Measurements from ENCODE around the gene PUS10.
"Not testable (repeated sequence)": the region's sequence is repeated elsewhere in the genome, so short reads cannot be mapped to it uniquely, and the experiment has no call there.

Gene PUS10

DNA sequence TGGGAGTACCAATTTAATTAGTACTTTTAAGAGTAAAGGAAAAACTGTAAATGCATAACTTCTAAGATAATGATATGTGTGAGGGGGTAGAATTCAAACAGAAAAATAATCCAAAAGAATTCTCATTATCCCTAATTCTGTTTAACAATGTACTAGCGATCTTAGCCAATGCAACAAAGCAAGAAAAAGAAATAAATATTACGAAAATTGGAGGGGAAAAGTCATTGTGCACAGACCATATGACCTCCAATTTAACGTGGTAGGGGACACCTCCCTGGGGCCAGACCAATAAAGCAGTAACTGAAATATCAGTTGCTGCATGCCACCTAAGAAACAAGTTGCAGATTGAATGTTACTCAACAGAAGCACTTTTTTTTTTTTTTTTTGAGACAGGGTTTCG is 26.4 kb downstream of the PUS10 start:
- no peak overlapping the region for H3K4me3 Mint-ChIP-seq
- H3K9me3 Mint-ChIP-seq (ENCODE audit: low read depth): no peaks in the 10 kb centered on the region
- H3K4me1 Mint-ChIP-seq (ENCODE audit: low read depth): peaks cover 4% of the 10 kb centered on the region
- peaks cover 14% of the 10 kb centered on the region for H3K36me3 Mint-ChIP-seq
- H3K27ac Mint-ChIP-seq: no peak overlapping the region
- no peaks in the 10 kb centered on the region for H3K27me3 Mint-ChIP-seq

- no peaks in the 10 kb centered on the region for H3K9me3 Mint-ChIP-seq (ENCODE audit: low read depth)
- H3K4me3 Mint-ChIP-seq: no peak overlapping the region
- no peaks in the 10 kb centered on the region for H3K27me3 Mint-ChIP-seq
- H3K27ac Mint-ChIP-seq: no peak overlapping the region
- peaks cover 4% of the 10 kb centered on the region for H3K4me1 Mint-ChIP-seq (ENCODE audit: low read depth)
- H3K36me3 Mint-ChIP-seq: peaks cover 11% of the 10 kb centered on the region
Observed at GRCh38 chr2:60989259-60989658, 28.8 kb downstream of the PUS10 start.

DNA sequence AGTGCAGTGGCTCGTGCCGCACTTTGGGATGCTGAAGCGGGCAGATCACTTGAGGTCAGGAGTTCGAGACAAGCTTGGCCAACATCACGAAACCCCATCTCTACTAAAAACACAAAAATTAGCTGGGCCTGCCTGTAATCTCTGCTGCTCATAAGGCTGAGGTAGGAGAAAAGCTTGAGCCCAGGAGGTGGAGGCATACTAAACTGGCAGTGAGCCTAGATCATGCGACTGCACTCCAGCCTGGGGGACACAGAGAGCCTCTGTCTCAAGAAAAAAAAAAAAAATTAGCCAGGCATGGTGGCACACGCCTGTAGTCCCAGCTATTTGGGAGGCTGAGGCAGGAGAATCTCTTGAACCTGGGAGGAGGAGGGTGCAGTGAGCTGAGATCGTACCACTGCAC is 30.4 kb downstream of the PUS10 start:
- not testable (repeated sequence) for H3K9me3 Mint-ChIP-seq (ENCODE audit: low read depth); H3K27me3 Mint-ChIP-seq; H3K36me3 Mint-ChIP-seq; H3K4me3 Mint-ChIP-seq; H3K27ac Mint-ChIP-seq; H3K4me1 Mint-ChIP-seq (ENCODE audit: low read depth)

DNA sequence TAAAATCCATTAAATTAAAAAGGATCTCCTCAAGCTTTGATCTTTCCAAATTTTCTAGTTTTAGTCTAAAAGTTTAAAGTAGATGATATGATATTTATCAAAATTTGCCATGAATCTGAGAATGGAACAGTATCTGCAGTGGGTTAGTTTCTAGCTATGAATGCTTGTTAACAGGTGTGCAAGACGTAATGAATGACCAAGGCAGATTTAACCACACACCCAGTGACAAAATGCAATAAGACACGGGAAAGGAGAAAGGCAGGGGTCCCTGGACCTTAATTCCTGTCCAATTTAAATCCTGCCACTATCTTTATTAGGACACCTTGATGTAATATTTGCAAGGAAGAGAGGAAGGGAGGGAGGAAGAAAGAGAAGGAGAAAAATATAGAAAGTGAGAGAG is 31.0 kb downstream of the PUS10 start:
- Mint-ChIP-seq H3K27me3 (no peaks in the 10 kb centered on the region), H3K4me1 (ENCODE audit: low read depth) (no peaks in the 10 kb centered on the region), H3K36me3 (peaks cover 7% of the 10 kb centered on the region), H3K9me3 (ENCODE audit: low read depth) (no peaks in the 10 kb centered on the region), H3K4me3 (no peak overlapping the region), H3K27ac (no peak overlapping the region)

- H3K4me1 Mint-ChIP-seq (ENCODE audit: low read depth): no peaks in the 10 kb centered on the region
- no peaks in the 10 kb centered on the region for H3K9me3 Mint-ChIP-seq (ENCODE audit: low read depth)
- H3K27ac Mint-ChIP-seq: no peak overlapping the region
- H3K27me3 Mint-ChIP-seq: no peaks in the 10 kb centered on the region
- H3K4me3 Mint-ChIP-seq: no peak overlapping the region
- H3K36me3 Mint-ChIP-seq: no peaks in the 10 kb centered on the region
Observed at GRCh38 chr2:60984720-60985119, 33.3 kb downstream of the PUS10 start.

DNA sequence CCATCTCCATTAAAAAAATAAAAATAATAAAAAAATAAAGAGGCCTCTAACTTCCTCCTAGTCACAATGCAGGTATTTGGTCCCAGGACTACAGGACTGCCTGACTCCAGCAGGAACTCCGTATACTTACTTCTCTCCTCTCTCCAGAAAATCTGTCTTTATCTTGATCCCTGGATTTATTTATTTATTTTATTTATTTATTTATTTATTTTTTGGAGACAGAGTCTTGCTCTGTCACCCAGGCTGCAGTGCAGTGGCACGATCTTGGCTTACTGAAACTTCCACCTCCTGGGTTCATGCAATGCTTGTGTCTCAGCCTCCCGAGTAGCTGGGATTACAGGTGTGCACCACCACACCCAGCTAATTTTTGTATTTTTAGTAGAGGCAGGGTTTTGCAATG is 36.0 kb downstream of the PUS10 start:
- not testable (repeated sequence) for H3K9me3 Mint-ChIP-seq (ENCODE audit: low read depth); H3K27ac Mint-ChIP-seq; H3K27me3 Mint-ChIP-seq; H3K4me3 Mint-ChIP-seq; H3K4me1 Mint-ChIP-seq (ENCODE audit: low read depth); H3K36me3 Mint-ChIP-seq

DNA sequence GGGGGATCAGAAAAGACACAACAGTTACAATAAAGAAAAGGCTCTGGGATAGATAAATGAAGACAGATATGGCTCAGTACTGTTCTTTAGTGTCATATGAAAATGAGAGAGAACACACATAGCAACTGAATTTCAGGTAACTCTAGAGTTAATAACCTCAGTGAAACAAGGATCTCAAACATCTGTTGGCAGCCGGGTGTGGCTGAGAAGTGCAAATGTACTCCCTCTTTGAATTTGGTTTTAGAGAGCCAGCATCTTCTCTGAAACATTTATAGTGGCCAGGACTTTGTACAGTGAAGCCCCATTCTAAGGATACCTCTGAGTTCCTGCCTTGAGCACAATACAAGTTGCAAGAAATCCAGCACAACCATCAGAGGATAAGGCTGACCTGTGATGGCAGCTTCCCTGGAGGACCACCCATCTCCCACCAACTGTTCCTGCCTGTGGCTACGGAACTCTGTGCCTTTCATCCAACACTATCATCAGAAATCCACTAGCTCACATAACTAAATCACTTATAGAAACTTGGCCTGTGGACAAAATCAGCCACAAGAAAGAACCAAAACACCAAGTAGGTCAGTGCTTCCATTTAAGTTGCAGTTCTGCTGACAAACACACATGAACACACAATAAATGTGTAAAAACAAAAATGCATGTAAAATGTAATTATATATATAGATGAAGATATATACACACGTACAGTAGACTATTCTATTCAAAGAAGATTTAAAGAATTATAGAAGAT is 37.8 kb downstream of the PUS10 start:
- Mint-ChIP-seq H3K4me3 (no peak overlapping the region), H3K27ac (no peak overlapping the region)

GRCh38 chr2:60979231-60979630 is 38.8 kb downstream of the PUS10 start:
- Mint-ChIP-seq H3K36me3 (no peaks in the 10 kb centered on the region), H3K4me1 (ENCODE audit: low read depth) (peaks cover 7% of the 10 kb centered on the region), H3K27ac (no peak overlapping the region), H3K9me3 (ENCODE audit: low read depth) (no peaks in the 10 kb centered on the region), H3K4me3 (no peak overlapping the region), H3K27me3 (no peaks in the 10 kb centered on the region)

More for the DNA sequence above, 37.8 kb downstream of the PUS10 start:
- H3K4me1 Mint-ChIP-seq (ENCODE audit: low read depth): peaks cover 7% of the 10 kb centered on the region
- no peaks in the 10 kb centered on the region for H3K27me3 Mint-ChIP-seq
- no peaks in the 10 kb centered on the region for H3K9me3 Mint-ChIP-seq (ENCODE audit: low read depth)
- H3K36me3 Mint-ChIP-seq: no peaks in the 10 kb centered on the region

DNA sequence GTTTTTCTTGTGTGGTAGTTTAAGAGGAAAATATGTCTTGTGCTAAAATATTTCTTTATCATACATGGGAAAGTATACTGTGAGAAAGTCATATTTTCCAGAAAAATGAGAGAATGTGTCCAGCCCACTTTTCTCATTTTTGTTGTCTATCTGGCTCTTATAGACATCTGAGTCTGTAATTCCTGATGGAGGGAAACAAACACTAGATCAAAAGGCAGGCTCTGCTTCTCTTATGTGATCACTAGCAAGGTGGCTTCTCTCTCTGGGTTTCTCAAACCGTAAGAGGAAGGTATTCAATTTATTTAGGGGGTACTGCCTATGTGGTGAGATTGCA is 40.5 kb downstream of the PUS10 start:
- H3K27me3 Mint-ChIP-seq: no peaks in the 10 kb centered on the region
- H3K9me3 Mint-ChIP-seq (ENCODE audit: low read depth): no peaks in the 10 kb centered on the region
- no peaks in the 10 kb centered on the region for H3K36me3 Mint-ChIP-seq
- no peak overlapping the region for H3K4me3 Mint-ChIP-seq
- no peak overlapping the region for H3K27ac Mint-ChIP-seq
- H3K4me1 Mint-ChIP-seq (ENCODE audit: low read depth): peaks cover 7% of the 10 kb centered on the region

DNA sequence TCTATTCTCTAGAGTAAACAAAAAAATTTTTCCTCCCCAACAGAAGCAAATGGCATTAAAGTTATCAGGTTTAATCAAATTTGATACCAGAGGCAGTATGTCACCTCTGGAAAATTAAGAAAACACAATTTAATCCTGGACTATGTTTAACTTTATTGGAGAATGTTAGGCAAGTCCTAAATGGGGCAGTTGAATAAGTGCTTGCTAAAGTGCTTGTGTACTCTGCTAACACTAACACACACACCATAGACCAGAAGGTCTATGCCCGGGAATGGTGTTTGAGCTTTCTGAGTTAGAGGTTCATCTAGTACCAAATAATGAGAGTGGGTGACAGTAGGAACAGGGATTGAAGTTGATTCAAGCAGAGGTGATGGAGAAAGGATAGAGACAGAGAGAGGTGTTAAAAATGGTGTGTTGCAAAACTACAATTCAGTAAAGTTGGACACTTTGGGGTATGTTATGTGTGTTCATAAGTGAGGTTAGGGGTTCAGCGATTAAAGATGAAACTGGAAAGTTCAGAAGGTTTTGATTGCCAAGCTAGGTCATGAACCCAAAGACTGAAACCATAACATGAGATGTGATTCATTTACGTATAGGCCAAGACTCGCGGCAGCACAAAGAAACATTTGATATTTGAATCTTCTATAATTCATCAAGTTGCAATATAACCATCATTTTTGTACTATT is 41.0 kb downstream of the PUS10 start:
- Mint-ChIP-seq H3K4me3 (no peak overlapping the region), H3K36me3 (no peaks in the 10 kb centered on the region), H3K27me3 (no peaks in the 10 kb centered on the region), H3K4me1 (ENCODE audit: low read depth) (peaks cover 9% of the 10 kb centered on the region), H3K27ac (no peak overlapping the region), H3K9me3 (ENCODE audit: low read depth) (no peaks in the 10 kb centered on the region)

GRCh38 chr2:60976256-60976850 is 41.7 kb downstream of the PUS10 start:
- H3K36me3 Mint-ChIP-seq: no peaks in the 10 kb centered on the region
- no peak overlapping the region for H3K4me3 Mint-ChIP-seq
- H3K4me1 Mint-ChIP-seq (ENCODE audit: low read depth): peaks cover 13% of the 10 kb centered on the region
- H3K27ac Mint-ChIP-seq: no peak overlapping the region
- no peaks in the 10 kb centered on the region for H3K27me3 Mint-ChIP-seq
- no peaks in the 10 kb centered on the region for H3K9me3 Mint-ChIP-seq (ENCODE audit: low read depth)

GRCh38 chr2:60974652-60975051 is 43.4 kb downstream of the PUS10 start:
- no peaks in the 10 kb centered on the region for H3K36me3 Mint-ChIP-seq
- no peaks in the 10 kb centered on the region for H3K27me3 Mint-ChIP-seq
- no peak overlapping the region for H3K4me3 Mint-ChIP-seq
- no peaks in the 10 kb centered on the region for H3K9me3 Mint-ChIP-seq (ENCODE audit: low read depth)
- peaks cover 17% of the 10 kb centered on the region for H3K4me1 Mint-ChIP-seq (ENCODE audit: low read depth)
- no peak overlapping the region for H3K27ac Mint-ChIP-seq

DNA sequence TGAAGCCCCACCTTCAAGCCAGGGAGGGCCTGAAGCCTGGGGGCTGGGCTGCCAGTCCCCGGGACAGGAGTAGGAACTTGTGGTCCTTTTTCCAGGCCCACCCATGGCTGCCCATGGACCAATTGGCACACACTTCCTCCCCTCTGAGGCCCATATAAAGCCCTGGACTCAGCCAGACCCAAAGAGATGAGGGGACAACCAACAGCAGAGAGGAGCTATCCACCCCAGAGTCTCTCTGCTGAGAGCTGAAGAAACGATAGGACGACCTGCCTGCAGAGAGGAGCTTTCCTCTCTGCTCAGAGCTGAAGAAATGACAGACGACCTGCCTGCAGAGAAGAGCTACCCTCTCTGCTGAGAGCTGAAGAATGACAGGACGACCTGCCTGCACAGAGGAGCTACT is 44.4 kb downstream of the PUS10 start:
- H3K4me3 Mint-ChIP-seq: no peak overlapping the region
- no peaks in the 10 kb centered on the region for H3K36me3 Mint-ChIP-seq
- no peak overlapping the region for H3K27ac Mint-ChIP-seq
- no peaks in the 10 kb centered on the region for H3K27me3 Mint-ChIP-seq
- H3K4me1 Mint-ChIP-seq (ENCODE audit: low read depth): peaks cover 19% of the 10 kb centered on the region
- H3K9me3 Mint-ChIP-seq (ENCODE audit: low read depth): no peaks in the 10 kb centered on the region

DNA sequence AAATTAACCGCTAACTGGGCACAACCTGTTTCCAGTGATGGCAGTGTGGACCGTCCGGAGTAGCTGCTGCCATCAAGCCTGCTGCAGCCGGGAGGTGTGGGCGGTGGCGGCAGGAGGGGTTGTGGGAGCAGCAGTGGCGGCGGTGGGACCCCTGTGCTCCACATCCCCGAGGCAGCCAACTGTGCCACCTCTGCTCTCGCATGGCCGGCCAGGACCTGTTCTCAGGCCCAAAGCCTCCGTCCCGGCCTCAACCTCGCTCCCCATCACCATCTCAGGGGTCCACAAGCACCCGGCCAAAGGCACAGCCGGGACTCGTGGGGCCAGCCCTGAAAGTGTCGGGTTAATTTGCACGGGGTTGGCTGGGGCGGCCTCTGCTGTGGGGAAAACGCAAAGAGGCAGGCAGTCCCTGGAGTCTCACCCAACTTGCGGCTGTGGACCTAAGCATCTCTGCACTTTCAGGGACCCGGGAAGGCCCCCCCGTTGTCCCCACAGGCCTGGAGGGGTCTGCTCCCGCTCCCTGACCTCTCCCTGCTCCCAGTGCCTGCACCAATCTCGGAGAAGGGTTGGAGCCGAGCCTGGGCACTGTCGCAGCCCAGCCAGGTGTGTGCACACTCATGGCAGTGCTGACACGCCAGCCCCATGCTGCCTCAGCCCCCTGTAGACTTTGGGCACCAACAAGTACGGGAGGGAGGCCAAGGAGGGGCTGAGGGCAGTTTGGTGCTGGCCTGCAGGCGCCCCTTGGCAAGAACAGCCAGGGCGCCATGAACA is 45.0 kb downstream of the PUS10 start:
- H3K4me1 Mint-ChIP-seq (ENCODE audit: low read depth): peaks cover 21% of the 10 kb centered on the region
- no peaks in the 10 kb centered on the region for H3K27me3 Mint-ChIP-seq
- H3K36me3 Mint-ChIP-seq: peaks cover 2% of the 10 kb centered on the region
- no peak overlapping the region for H3K4me3 Mint-ChIP-seq
- no peak overlapping the region for H3K27ac Mint-ChIP-seq
- no peaks in the 10 kb centered on the region for H3K9me3 Mint-ChIP-seq (ENCODE audit: low read depth)
